A673 (cell line): ENCODE results near the gene IQSEC2. TPM values are rescaled to one million over a fixed set of nuclear protein-coding genes. Genes with fewer than 3 reads are reported as not detected.

Experiments
- BruUV-seq: library from RNA; stranded (reverse); fragments of 400-500 nt; replicated peaks from 2 replicates; lab custom pipeline; 2021; lab: Mats Ljungman, UMichigan
- CTCF ChIA-PET: fragments of 300-600 bp; sonication (Branson Sonifier 250); formaldehyde crosslinking; loops from one replicate; lab custom pipeline; 2022; ENCODE audit warnings: antibody characterized with exemption; lab: Charles Lee
- POLR2A ChIA-PET: fragments of 300-600 bp; sonication (Branson Sonifier 250); formaldehyde crosslinking; loops from one replicate; lab custom pipeline; 2022; ENCODE audit warnings: antibody characterized with exemption; ENCODE audit not compliant: low non-redundant PET; lab: Charles Lee
- DNase-seq: peaks from one replicate; pipeline ENCODE4 v3.0.0-alpha.2; 2015; ENCODE audit warnings: low spot score
- H3K27ac ChIP-seq: fragments of 200-600 bp; sonication (generic); 2 replicates; pipeline ENCODE4 v1.5.1; 2016; ENCODE audit warnings: mixed run types, low read depth, mild to moderate bottlenecking, mixed read lengths, antibody characterized with exemption, low read length; ENCODE audit not compliant: poor library complexity, severe bottlenecking
- H3K27me3 ChIP-seq: fragments of 200-600 bp; sonication (generic); replicated peaks from 2 replicates; pipeline ENCODE4 v1.6.1; 2017; ENCODE audit warnings: mixed run types, low read depth, mild to moderate bottlenecking, mixed read lengths, antibody characterized with exemption, low read length; ENCODE audit not compliant: insufficient read depth, poor library complexity
- H3K36me3 ChIP-seq: fragments of 200-600 bp; sonication (generic); 2 replicates; pipeline ENCODE4 v1.6.1; 2016; ENCODE audit warnings: mixed run types, mild to moderate bottlenecking, mixed read lengths, antibody characterized with exemption, low read length; ENCODE audit not compliant: insufficient read depth, poor library complexity, severe bottlenecking
- H3K4me1 ChIP-seq: fragments of 200-600 bp; sonication (generic); 2 replicates; pipeline ENCODE4 v1.6.1; 2017; ENCODE audit warnings: mixed run types, mild to moderate bottlenecking, mixed read lengths, antibody characterized with exemption, low read length; ENCODE audit not compliant: insufficient read depth, poor library complexity, severe bottlenecking
- H3K4me3 ChIP-seq: fragments of 200-600 bp; sonication (generic); 2 replicates; pipeline ENCODE4 v1.5.1; 2016; ENCODE audit warnings: low read depth, mixed run types, mild to moderate bottlenecking, mixed read lengths, low read length; ENCODE audit not compliant: poor library complexity, severe bottlenecking
- H3K9me3 ChIP-seq: fragments of 200-600 bp; sonication (generic); 2 replicates; pipeline ENCODE4 v1.6.1; 2016; ENCODE audit warnings: mixed run types, low read depth, mild to moderate bottlenecking, mixed read lengths, antibody characterized with exemption, low read length; ENCODE audit not compliant: poor library complexity, severe bottlenecking
- EZH2 ChIP-seq: fragments of 200-600 bp; sonication (generic); IDR thresholded peaks from 2 replicates; pipeline ENCODE4 v1.6.1; 2017; ENCODE audit warnings: borderline replicate concordance, low read depth, mild to moderate bottlenecking, mixed read lengths, antibody characterized with exemption, low read length; ENCODE audit not compliant: poor library complexity, severe bottlenecking
- intact Hi-C: fragments of 100-400 bp; cut with micrococcal nuclease; formaldehyde crosslinking; loops from one replicate; pipeline ENCODE4 v1.10.0; 2022; ENCODE audit not compliant: unreplicated experiment
- total RNA-seq: library from RNA; stranded (reverse); gene quantifications from 2 replicates; pipeline ENCODE4 v1.2.3, GENCODE V29; 2021
- TF ChIP-seq, protein P1 (sequence below): fragments of 300-800, 200-600 bp; sonication (generic); conservative IDR thresholded peaks from 2 replicates; pipeline ENCODE4 v1.5.1; 2017; ENCODE audit warnings: low read depth, mild to moderate bottlenecking, antibody characterized with exemption, low read length, moderate library complexity, mixed read lengths

The IQSEC2 gene
- total RNA-seq, 1 experiment from 2014 or later = 8.1 TPM

DNA sequence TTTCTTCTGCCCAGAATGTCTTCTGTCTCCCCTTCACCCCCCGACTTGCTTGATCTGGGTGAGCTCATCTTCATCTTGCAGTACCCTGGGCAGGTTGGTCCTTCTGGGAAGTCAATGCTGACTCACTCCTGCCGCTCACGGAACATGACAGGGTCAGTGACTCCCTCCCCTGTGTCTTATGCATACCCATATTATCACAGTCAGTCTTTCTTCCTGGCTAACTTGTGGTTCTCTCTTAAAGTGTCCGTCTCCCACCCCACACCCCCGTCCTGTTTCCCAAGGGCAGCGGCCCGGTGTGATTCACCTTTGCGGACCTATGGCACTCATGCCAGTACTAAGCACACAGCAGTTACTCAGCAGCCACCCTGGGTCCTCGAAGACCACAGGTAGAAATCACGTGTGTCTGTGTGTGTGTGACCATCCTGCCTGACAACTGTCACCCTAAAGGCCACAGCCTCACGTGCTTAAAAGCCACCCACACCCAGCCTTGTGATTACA lies 17.7 kb downstream of the IQSEC2 start:
- H3K36me3 ChIP-seq = no peaks in the 10 kb centered on the region
- H3K4me1 ChIP-seq = peaks cover 4% of the 10 kb centered on the region
- POLR2A ChIA-PET = no interaction called here
- H3K4me3 ChIP-seq = no peak overlapping the region
- BruUV-seq = no TSS peak
- CTCF ChIA-PET = interaction anchor here (0.7 kb wide), 1 partner anchor 988 kb away, joined by 4 read pairs; no protein-coding TSS in a partner anchor
- no peak overlapping the region for H3K27ac ChIP-seq
- intact Hi-C loops = no loop called here
- H3K27me3 ChIP-seq = peaks cover 4% of the 10 kb centered on the region
- no peaks in the 10 kb centered on the region for H3K9me3 ChIP-seq
- TF ChIP-seq, protein P1, sequence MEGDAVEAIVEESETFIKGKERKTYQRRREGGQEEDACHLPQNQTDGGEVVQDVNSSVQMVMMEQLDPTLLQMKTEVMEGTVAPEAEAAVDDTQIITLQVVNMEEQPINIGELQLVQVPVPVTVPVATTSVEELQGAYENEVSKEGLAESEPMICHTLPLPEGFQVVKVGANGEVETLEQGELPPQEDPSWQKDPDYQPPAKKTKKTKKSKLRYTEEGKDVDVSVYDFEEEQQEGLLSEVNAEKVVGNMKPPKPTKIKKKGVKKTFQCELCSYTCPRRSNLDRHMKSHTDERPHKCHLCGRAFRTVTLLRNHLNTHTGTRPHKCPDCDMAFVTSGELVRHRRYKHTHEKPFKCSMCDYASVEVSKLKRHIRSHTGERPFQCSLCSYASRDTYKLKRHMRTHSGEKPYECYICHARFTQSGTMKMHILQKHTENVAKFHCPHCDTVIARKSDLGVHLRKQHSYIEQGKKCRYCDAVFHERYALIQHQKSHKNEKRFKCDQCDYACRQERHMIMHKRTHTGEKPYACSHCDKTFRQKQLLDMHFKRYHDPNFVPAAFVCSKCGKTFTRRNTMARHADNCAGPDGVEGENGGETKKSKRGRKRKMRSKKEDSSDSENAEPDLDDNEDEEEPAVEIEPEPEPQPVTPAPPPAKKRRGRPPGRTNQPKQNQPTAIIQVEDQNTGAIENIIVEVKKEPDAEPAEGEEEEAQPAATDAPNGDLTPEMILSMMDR = no peak
- TF ChIP-seq EZH2 = no peak
- DNase-seq = no peak

DNA sequence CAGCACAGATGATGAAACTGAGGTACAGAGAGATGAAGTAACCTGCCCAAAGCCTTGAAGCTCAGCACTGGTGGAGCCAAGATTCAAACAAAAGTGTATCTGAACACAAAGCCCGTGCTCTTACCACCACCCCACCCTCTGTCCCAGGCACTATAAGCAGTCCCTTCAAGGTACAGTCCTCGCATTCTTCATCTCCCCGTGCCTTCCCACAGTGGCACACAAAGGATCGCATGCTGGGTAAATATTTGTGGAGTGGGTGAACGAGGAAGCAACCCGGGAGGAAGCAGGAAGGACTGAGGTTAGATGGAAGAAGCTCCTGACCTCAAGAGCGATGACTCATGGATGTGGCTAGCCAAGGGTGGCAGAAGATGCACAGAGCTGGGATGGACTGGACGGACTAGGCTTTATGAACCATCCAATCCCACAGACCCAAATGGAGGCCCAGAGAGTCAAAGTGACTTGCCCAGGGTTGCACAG lies 18.4 kb downstream of the IQSEC2 start:
- no peak for DNase-seq
- Histone ChIP-seq H3K9me3 (no peaks in the 10 kb centered on the region), H3K27me3 (peaks cover 4% of the 10 kb centered on the region), H3K36me3 (no peaks in the 10 kb centered on the region), H3K4me3 (no peak overlapping the region), H3K27ac (no peak overlapping the region), H3K4me1 (peaks cover 4% of the 10 kb centered on the region)
- intact Hi-C loops = no loop called here
- BruUV-seq = no TSS peak
- ChIA-PET CTCF (interaction anchor here (0.7 kb wide), 1 partner anchor 987 kb away, joined by 4 read pairs; no protein-coding TSS in a partner anchor), POLR2A (no interaction called here)
- TF ChIP-seq, protein P1 = no peak
- TF ChIP-seq EZH2 = no peak

DNA sequence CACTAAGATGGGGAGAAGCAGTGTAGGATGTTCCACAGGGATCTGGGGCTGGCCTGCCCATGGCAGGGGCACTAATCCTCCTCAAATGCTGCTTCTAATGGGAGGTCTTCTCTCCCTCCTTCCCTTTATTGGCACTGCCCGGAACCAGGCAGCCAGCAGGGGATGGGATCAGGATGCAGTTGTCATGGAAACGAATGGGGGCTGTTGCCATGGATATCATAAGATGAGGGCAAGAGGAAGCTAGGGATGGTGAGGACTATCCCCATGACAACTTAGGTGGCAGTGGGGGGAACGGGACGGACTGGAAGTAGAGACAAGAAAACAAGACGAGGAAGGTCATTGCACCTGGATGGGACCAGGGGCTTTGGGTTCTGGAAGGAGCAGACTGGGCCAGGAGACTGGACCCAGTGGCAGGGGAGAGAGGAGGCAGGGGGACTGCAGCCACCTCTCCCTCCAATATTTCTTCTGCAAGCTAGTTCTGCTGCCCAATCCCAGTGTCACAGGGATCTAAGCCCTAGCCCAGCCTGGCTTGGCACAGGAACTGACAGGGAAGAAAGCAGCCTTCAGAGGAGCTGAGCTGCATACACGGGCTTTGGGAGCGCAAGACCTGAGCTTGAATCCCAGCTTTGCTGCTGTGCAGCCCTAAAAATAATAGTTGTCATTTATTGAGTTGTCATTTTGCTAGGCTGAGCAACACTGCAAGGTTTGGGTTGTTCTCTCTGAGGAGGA lies 19.0 kb downstream of the IQSEC2 start:
- Histone ChIP-seq H3K4me3 (no peak overlapping the region), H3K9me3 (no peaks in the 10 kb centered on the region), H3K4me1 (peaks cover 4% of the 10 kb centered on the region), H3K27ac (no peak overlapping the region), H3K27me3 (peaks cover 4% of the 10 kb centered on the region), H3K36me3 (no peaks in the 10 kb centered on the region)
- ChIA-PET CTCF (interaction anchor here (0.6 kb wide), 1 partner anchor 23 kb away, joined by 3 read pairs; no protein-coding TSS in a partner anchor), POLR2A (no interaction called here)
- intact Hi-C loops = no loop called here
- DNase-seq = no peak
- BruUV-seq = no TSS peak
- TF ChIP-seq, protein P1 = no peak
- no peak for TF ChIP-seq EZH2
